M059J (cell line): ENCODE data around the gene TNS1. TPM values are rescaled to one million over a fixed set of nuclear protein-coding genes. Genes with fewer than 3 reads are reported as not detected.
A peak's percentile ranks its signal among the peaks of the same experiment; 100 is the strongest.

Experiments used
- DNase-seq: peaks from one replicate; pipeline ENCODE4 v3.0.0-alpha.2; 2012; ENCODE audit warnings: low read depth
- total RNA-seq: library from RNA; depleted of rRNA; stranded (reverse); fragments of >200 nt; shearing (Covaris generic); gene quantifications from 2 replicates; pipeline ENCODE4 v1.2.3, GENCODE V29; 2014

Gene TNS1
- total RNA-seq, 1 experiment from 2014 or later = 2.6 TPM

DNA sequence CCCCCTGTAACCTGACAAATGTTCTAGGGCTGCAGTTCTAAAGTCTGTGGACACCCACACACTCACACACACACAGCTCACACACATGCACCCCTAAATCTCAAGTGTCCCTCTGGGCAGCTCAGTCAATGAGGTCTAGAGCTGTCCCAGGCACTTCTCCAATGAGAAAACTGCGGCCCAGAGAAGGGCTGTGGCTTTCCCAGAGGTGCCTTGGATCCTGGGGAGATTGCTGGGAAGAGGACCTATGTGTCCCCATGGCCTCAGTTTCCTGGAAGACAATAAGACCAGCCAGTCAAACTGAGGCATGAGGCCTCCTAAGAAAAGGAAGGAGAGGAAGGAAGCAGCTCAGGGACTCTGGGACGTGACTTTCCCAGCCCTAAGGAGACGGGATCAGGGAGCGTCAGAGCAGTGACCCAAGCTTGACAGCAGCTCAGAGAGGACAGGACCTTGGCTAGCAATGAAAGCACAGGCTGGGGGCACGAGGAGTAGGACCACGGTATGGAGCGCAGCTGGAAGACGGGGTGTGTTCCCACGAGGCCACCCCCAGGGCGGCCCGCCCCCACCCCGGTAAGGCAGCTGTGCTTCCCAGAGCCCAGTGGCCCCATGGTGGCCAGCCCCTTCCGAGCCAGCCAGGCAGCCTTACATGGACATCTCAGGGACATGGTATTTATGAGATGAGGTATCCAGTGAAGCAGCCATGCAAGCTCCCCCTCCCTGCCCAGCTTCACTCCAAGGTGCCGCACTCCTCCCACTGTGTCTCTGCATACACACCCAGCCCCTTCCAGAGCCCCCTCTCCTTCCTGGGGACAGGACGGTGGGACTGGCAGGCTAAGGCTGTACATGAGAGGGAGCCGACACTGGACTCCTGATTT, 46.0 kb downstream of the TNS1 start:
- no peak for DNase-seq

DNA sequence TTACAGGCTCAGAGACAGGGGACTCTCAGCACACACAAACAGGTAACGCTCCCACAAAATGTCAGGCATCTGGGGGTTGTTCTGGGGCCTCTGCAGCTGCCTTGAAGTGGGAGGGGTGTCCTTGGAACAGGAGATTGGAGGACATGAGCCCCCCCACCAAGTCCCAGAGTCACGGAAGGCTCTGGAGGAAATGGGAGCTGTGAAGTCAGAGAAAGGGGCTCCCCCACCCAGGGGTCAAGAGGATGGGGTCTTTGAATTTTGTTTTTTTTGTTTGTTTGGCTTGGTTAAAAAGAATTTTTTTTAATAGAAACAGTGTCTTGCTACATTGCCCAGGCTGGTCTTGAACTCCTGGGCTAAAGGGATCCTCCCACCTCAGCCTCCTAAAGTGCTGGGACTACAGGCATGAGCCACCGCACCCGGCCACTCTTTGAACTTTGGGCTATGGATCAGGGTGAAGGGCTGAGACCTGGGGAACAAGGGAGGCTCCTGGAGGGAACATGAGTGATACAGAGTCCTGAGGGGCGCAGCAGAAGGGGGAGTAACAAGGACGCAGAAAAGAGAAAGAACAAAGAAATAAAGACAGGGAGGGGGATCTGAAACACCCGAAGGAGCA, 46.8 kb downstream of the TNS1 start:
- DNase-seq = no peak

- no peak for DNase-seq
Measured at GRCh38 chr2:217954971-217955740, 47.6 kb downstream of the TNS1 start.

- peak; percentile 44 for DNase-seq
Measured at GRCh38 chr2:217954469-217954868, 48.3 kb downstream of the TNS1 start.

DNA sequence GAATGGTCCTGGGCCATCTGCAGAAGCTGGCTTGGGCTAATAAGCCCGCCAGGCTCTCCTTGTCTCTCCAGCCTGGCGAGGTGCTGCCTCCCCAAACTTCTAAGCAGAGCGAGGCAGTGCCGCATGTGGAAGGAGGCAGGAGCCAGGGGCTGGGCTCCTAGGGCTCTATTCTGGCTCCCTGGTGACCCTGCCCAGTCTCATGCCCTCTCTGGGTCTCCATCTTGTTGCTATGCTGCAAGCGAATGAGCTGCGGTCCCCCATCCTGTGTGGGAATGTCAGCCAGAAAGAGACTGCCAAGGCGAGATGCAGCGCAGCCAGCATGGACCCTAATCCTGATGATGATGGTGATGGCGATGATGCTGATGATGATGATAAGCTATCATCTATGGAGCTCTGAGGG, 48.7 kb downstream of the TNS1 start:
- no peak for DNase-seq

- DNase-seq = no peak
Measured at GRCh38 chr2:217953531-217953932, 49.3 kb downstream of the TNS1 start.

DNA sequence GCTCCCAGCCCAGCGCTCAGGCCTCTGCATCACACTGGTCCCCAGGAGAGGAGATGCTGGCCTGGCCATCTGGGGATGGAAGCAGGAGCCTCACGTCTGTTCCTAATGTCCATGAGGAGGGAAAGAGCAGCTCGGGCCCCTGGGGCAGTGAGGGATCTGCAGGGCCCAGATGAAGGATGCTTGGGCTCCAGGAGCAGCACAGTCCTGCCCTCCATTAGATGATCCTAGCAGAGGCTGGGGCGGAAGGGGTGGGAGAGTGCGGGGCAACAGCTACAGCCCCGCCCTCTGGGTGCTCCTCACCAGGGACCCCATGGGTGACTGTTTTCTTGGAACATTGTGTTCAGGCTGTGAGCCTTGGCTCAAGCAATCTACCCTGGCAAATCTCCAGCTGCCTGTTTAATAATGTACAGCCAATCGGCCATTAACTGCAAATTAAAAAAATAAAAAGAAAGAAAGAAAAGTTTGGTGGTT, 49.7 kb downstream of the TNS1 start:
- DNase-seq = no peak

DNA sequence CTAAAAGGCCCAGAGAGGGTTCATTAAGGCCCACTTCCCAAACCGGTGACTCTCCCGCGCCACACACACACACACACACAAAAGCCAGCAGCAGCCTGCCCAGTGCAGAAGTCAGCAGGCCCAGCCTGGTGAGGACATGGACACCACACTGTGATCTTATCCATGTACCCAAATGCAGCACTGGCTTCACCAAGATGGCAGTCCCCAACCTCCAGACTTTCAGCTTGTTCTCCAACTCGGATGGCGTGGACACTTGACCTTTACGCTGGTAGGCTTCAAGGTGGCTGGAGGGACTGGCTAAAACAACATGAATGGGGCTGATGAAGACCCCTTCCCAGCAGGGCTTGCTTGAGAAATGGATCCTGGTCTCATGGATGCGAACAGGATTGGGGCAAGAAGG, 50.4 kb downstream of the TNS1 start:
- no peak for DNase-seq

DNA sequence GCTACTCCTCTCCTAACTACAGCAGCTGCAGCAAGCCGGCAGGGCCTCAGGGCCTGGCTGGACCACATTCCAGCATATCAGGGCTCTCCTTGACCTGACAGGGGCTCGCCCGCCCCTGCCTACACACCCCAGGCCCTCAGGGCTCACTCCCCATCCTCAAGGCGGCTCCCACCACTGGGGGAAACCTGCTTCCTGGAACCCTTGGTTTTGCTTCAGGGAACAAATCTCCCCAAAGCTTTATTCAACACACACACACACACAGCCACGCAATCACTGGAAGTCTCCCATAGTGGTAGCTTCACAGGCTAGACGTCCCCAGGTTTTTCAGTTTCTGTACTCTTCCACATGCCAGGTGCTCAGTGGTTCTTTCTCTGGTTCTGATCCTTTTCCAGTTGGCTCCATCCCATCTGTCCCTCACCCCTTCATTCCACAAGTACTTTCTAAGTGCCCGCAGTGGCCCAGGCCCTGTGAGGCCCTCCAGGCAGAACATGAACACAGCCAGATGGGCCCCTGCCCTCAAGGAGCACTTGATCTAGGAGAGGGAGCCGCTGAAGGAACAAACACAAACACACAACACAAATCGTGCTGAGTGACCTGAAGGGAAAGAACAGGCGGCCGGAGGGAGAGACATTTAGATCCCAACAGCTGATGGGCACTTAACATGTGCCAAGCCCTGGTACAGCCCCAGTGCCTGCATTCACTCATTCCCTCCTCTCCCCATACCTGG, 51.1 kb downstream of the TNS1 start:
- DNase-seq = no peak

DNA sequence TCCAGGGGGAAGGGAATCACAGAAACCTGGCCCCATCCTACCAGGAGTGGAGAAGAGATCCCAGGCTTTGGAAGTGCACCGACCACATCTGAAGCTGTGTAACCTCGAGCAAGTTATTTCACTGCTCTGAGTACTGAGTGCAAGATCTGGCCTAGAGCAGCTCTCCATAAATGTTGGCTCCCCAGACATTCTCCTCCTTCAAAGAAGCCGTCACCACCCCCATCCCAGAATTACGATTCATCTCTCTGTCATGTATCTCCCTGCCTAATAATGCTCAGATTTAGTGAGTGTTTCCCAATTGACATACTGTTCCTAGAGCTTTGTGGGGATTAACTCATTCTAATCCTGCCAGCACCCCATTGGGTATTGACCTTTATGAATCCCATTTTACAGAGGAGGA, 51.7 kb downstream of the TNS1 start:
- DNase-seq = no peak

- DNase-seq = no peak
Measured at GRCh38 chr2:217950401-217950871, 52.4 kb downstream of the TNS1 start.

DNA sequence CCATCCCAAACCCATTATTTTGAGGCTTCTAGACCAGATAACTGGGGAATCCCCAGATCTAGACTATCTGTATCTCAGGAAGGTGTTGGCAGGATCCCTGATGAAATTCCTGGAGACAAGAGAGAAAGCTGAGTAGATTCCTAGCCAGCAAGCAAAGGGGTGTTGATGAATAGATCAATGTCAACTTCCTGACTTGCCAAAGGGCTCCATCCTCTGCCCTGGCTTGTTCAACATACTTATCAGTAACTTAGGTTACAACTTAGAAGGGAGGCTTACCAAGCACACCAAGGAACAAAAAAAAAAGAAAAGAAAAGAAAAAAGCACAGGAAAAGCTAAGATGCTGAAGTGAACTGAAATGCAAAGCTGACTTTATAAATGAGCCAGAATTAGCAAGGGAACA, 53.3 kb downstream of the TNS1 start:
- DNase-seq = no peak

GRCh38 chr2:217948897-217949296, 53.9 kb downstream of the TNS1 start:
- DNase-seq = no peak

GRCh38 chr2:217948351-217948791, 54.4 kb downstream of the TNS1 start:
- no peak for DNase-seq

- DNase-seq = no peak
Measured at GRCh38 chr2:217947383-217948350, 55.1 kb downstream of the TNS1 start.

GRCh38 chr2:217946051-217946450, 56.7 kb downstream of the TNS1 start:
- DNase-seq = no peak

DNA sequence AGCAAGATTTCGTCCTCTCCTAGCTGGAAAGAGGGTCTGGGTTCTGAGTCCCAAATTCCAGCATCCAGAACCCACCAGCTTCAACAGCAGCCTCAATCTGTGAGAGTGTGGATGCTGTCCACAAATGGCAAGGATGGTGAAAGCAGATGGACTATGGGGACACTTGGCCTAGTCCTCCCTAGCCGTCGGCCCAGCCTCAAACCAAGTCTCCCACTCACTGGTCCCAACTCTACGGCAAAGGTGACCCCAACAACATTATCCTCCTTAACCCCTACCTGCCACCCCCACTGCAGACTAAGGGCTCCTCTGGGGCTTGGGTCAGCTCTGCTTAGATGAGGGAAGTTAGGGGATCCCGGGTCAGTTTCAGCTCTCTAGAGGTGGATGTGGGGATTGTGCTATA, 57.3 kb downstream of the TNS1 start:
- DNase-seq = no peak

GRCh38 chr2:217944923-217945322, 57.9 kb downstream of the TNS1 start:
- DNase-seq = no peak

GRCh38 chr2:217944366-217944765, 58.4 kb downstream of the TNS1 start:
- no peak for DNase-seq
